GM20000 (cell line): ENCODE measurements around the gene KLK11.
A peak's percentile ranks its signal among the peaks of the same experiment; 100 is the strongest.

ENCODE experiments used
- DNase-seq: peaks from one replicate; pipeline ENCODE4 v3.0.0; 2012; ENCODE audit warnings: low spot score
- TF ChIP-seq, protein P1 (sequence below): IDR thresholded peaks from 2 replicates; pipeline ENCODE4 v1.5.1; 2012; ENCODE audit warnings: mild to moderate bottlenecking, control low read depth; ENCODE audit errors: extremely low read depth, missing control alignments

Gene KLK11

DNA sequence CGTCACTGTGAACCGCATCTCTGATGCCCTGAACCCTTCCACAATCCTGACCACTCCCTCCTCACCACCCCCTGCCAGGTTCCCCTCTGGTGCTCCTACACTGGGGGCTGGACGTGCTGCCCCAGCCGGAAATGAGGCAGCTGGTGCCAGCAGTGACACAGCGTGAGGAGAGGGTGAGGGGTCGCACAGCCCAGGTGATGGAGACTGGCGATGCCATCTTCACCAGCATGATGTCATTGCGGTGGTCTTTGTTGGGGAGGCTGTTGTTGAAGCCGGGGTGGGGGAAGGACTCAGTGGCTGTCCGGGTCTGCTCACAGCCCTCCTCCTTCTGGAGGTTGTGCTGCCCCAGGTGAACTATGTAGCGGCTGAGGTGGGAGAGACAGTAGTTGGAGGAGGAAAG lies 2.5 kb downstream of the KLK11 start:
- DNase-seq: no peak
- TF ChIP-seq, protein P1, sequence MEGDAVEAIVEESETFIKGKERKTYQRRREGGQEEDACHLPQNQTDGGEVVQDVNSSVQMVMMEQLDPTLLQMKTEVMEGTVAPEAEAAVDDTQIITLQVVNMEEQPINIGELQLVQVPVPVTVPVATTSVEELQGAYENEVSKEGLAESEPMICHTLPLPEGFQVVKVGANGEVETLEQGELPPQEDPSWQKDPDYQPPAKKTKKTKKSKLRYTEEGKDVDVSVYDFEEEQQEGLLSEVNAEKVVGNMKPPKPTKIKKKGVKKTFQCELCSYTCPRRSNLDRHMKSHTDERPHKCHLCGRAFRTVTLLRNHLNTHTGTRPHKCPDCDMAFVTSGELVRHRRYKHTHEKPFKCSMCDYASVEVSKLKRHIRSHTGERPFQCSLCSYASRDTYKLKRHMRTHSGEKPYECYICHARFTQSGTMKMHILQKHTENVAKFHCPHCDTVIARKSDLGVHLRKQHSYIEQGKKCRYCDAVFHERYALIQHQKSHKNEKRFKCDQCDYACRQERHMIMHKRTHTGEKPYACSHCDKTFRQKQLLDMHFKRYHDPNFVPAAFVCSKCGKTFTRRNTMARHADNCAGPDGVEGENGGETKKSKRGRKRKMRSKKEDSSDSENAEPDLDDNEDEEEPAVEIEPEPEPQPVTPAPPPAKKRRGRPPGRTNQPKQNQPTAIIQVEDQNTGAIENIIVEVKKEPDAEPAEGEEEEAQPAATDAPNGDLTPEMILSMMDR: no peak

DNA sequence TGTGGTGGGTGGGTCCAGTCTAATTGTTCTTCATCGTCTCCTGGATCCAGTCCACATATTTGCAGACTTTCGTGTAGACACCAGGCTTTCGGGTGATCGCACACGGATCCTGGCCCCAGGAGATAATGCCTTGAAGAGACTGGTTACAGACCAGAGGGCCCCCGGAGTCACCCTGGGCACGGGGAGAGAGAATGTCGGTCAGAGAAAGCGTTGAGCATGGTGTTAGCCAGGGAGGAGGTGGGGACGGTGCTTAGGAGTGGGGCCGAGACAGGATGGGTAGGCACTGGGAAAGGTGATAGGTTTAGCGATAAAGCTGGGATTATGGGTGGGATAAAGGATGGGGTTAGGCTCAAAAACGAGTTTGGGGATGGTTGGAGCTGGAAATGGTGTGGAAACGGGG lies 3.9 kb downstream of the KLK11 start:
- TF ChIP-seq, protein P1: no peak
- no peak for DNase-seq

DNA sequence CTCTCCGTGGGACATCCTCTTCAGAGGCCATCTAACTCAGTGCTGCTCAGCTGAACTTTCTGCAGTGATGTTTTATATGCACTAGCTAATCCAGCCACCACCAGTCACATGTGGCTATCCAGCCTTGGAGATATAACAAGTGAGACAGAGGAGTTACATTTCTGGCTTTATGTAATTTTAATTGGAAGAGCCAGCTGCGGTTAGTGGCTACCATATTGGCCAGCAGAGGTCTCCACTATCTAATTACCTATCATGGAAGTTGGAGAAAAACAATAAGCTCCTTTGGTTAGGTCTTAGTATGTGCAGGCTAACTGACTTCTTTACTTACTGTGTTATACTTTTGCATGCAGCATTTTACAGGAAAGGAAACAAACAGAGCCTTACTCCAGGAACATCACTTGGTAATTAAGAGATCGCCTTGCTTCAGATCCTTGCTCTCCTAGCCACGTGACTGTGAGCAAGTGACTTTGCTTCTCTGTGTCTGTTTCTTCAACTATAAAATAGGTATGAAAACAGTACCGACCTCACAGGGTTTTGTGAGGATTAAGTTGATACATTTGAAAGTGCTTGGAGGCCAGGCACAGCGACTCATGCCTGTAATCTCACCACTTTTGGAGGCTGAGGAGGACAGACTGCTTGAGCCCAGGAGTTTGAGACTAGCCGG lies 5.3 kb downstream of the KLK11 start:
- DNase-seq: peak; percentile 65
- TF ChIP-seq, protein P1: peak; percentile 43

DNA sequence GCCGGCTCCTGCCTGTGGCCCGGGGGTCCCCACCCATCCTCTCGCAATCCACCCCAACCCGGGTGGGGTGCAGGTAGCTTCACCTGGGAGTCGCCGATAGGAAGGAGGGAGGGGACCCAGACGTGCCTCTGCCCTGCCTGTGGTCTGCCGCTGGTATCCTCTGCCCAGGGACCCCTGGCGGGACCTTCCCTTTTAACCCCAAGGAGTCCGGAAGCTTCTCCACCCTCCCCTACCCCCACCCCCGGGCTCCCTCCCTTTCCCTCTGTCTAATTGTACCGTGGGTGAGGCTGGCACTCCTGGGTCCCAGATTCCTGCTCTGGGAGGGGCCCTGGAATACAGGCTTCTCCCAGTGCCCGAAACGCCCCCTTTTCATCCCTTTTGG lies 6.9 kb downstream of the KLK11 start, which contains the start of gene KLK10:
TSS of gene KLK10 (minus strand) at position 166 of the 382 bp plus-strand sequence. CDS start 579 bp downstream, outside the sequence.
- TF ChIP-seq, protein P1: no peak
- no peak for DNase-seq

DNA sequence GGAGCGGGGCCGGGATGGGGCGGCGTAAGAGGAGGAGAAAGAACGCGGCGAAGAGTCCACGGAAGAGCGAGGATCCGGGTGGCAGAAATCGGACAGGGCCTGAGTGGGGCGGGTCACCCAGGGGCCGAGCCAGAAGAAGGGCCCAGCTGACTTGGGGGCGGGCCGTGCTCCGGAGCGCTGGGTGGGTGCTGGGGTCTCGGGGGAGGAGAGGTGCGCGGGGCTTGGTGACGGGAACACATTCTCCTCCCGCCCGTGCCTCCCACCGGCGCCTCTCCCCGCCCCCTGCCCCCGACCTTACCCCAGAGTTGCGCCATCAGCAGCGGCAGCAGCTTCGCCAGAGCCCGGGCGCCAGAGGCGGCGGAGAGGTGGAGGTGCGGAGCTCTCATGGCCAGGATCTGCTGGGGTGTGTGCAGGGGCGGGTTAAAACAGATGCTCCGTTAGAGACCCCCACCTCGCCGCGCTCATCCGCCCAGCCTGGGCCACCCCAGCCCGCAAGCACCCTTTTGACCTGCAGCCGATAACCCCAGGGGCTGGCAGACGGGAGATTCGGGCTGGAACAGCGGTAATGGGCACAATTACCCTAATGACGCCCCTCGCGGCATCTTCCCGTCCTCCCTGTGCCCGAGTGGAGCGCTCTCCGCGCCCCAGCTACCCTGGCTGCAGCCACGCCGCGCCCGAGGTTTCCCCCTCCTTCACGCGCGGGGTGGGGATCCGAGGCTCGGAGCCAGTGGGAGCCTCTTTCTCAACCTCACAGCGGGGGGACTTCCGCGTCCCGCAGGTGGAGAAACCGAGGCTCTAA lies 7.5 kb downstream of the KLK11 start:
- DNase-seq: no peak

DNA sequence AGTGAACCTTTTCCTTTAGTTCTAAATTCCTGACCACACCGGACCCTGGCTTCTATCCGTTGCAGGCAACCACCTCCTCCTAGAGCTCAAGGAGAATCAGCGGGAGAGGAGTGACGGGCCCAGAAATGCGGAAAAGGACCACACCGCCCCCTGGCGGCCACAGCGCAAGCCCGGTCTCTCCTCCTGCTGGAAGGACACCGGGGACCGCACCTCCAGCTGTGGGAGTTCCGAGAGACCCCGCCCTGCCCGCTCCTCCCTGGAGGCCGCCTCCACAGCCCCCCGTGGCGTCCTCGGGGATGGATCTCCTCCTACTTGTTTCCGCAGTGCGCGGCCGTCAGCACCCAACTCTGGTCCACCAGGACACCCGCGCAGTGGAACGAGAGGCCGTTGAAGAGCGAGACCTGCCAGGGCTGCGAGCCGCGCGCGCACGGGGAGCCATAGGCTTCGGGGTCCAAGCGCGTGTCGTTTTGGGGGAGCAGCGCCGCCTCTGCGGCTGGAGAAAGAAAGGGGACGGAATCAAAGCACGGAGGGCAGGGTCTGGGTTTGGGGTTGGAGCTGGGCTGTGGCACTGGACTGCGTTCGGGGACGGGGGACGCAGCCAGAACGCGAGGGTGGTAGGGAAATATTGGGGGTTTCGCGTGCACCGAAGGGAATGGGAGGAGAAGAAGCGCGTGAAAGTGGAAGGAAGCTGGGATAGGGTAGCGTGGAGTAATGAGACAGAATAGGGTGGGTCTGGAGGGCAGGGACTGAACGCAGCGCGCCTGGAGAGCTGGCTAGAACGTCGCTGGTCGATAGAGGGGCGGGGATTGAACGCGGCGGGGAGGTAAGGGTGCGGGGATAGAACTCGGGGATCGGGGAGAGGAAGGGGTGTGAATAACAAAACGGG lies 9.4 kb downstream of the KLK11 start:
- peak; percentile 83 for DNase-seq
- TF ChIP-seq, protein P1: peak; percentile 74

More for the DNA sequence above, 7.5 kb downstream of the KLK11 start:
- TF ChIP-seq, protein P1: no peak
